Heart right ventricle (tissue), 16 donors: Measurements from ENCODE around the gene MBTPS1. TPM values are rescaled to one million over a fixed set of nuclear protein-coding genes. Genes with fewer than 3 reads are reported as not detected.
A peak's percentile ranks its signal among the peaks of the same experiment; 100 is the strongest.

Source experiments
- ATAC-seq, 8 donors: fragments of 200-7000 bp; cut with Tn5 transposase; one replicate each; pipeline ENCODE4 v1.9.1; 2020; ENCODE audit warnings: mild to moderate bottlenecking in 8 of 8, moderate library complexity in 8 of 8, moderate number of reproducible peaks in 1 of 8
- DNase-seq, 2 donors: peaks; one replicate each; pipeline ENCODE4 v3.0.0-alpha.2; 2020
- H3K27ac ChIP-seq, 10 donors: fragments of 200-600 bp; sonication (generic) in 2 of 10; one replicate each; pipeline versions ENCODE4 v1.5.0 to v1.8.0; 2020 to 2022; ENCODE audit warnings: mild to moderate bottlenecking in 3 of 10
- H3K27me3 ChIP-seq, 7 donors: fragments of 200-600 bp; one replicate each; pipeline ENCODE4 v1.8.0; 2021 to 2022; ENCODE audit warnings: mild to moderate bottlenecking in 2 of 7
- H3K36me3 ChIP-seq, 9 donors: fragments of 200-600 bp; sonication (generic) in 1 of 9; one replicate each; pipeline versions ENCODE4 v1.5.0 to v1.8.0; 2020 to 2022; ENCODE audit warnings: mild to moderate bottlenecking in 2 of 9
- H3K4me1 ChIP-seq, 9 donors: fragments of 200-600 bp; sonication (generic) in 1 of 9; one replicate each; pipeline versions ENCODE4 v1.5.0 to v1.8.0; 2020 to 2022; ENCODE audit warnings: mild to moderate bottlenecking in 4 of 9
- H3K4me3 ChIP-seq, 10 donors: fragments of 200-600 bp; sonication (generic) in 2 of 10; one replicate each; pipeline versions ENCODE4 v1.5.0 to v1.8.0; 2020 to 2022; ENCODE audit warnings: mild to moderate bottlenecking in 7 of 10, moderate library complexity in 2 of 10
- H3K9me3 ChIP-seq, 11 donors: fragments of 200-600 bp in 10 of 11; sonication (generic) in 2 of 11; one replicate each; pipeline versions ENCODE4 v1.5.0 to v1.8.0; 2013 to 2022; ENCODE audit warnings: mild to moderate bottlenecking in 2 of 11, control low read depth in 1 of 11, moderate library complexity in 1 of 11
- CTCF ChIP-seq, 9 donors: fragments of 200-600 bp; sonication (generic) in 2 of 9; IDR thresholded peaks; one replicate each; pipeline versions ENCODE4 v1.5.0 to v1.8.0; 2021 to 2022; ENCODE audit warnings: antibody characterized with exemption in 9 of 9, mild to moderate bottlenecking in 5 of 9, moderate library complexity in 1 of 9
- WGBS, 2 donors: extraction: QIAGEN DNeasy Blood & Tissue Kit; methylation state at CpG; one replicate each; pipeline ENCODE4 v1.1.7; 2013; ENCODE audit warnings: inconsistent platforms in 1 of 2; 5-methylcytosine and 5-hydroxymethylcytosine counted together
- intact Hi-C, 10 donors: fragments of 100-400 bp; cut with DNase I; formaldehyde crosslinking; loops; one replicate each; pipeline versions ENCODE4 v1.11.1 to v1.14.2; 2022
- polyA plus RNA-seq, 2 donors: library from polyadenylated mRNA; stranded (reverse); fragments of 200-250 nt; gene quantifications; one replicate each; pipeline ENCODE4 v1.2.3, GENCODE V29; 2013
- total RNA-seq, 10 donors: library from RNA; stranded (reverse); fragmentation: NEBNext Ultra II Directional in 3 of 10; extraction: Animal tissue kit (Norgen Biotek cat#: 25700) in 3 of 10; gene quantifications; one replicate each; pipeline versions ENCODE4 v1.2.1 to v1.2.4, GENCODE V29; 2021 to 2023
- donor health status: Arrhythmogenic right ventricular cardiomyopathy.
- donor health status: ischemic (EF 13 %, LVEDD 7.1; RV severe dilation, severe dysfunction).
- donor health status: healthy with polysubstance abuse.
- donor health status: DM: no; HTN: yes; CAD: no.
- donor health status: DM: no; HTN: no; CAD: no.
- donor health status: ischemic (EF 25% LVEDD 6.9; RV normal size, moderate dysfunction).
- donor health status: ischemic (EF 25% LVEDD 5.7; RV mildly dilated, moderate dysfunction).
- donor health status: healthy.
- donor health status: DM: yes; HTN: yes; CAD: no.
- donor health status: Ischemic cardiomyopathy.
- donor health status: ischemic (EF 35%, LVEDD 5.7; RV mildly dilated, moderate dysfunction).
- donor health status: nonischemic (EF 11% LVEDD 7.7; RV severe dilation, severe dysfunction).
- donor health status: DM: yes; HTN: yes; CAD: no.
- donor health status: PGD.
- donor health status: ischemic (EF 29% LVEDD 5.4; RV normal size, mild dysfunction).
- donor health status: nonischemic (EF 23%, LVEDD 6.1; RV moderate dilation, normal function).

Gene MBTPS1
- total and polyA plus RNA-seq, 12 donors, result 41.4 to 122 (median 66.0) TPM

- TF ChIP-seq CTCF (IDR thresholded peaks at IDR 0.05), result no peak
- intact Hi-C loops, result no loop called here
- Histone ChIP-seq H3K27ac (peak overlapping the region in 1 of 10 donors; percentile 66), H3K4me3 (no peak overlapping the region), H3K4me1 (peaks cover 3 to 46% (median 41%) of the 10 kb centered on the region in 9 donors), H3K27me3 (no peaks in the 10 kb centered on the region), H3K36me3 (peaks cover 0 to 86% (median 34%) of the 10 kb centered on the region in 9 donors), H3K9me3 (no peaks in the 10 kb centered on the region)
- 97 to 98% methylated on average over 16 of the region's 16 CpGs for WGBS, 2 donors
- DNase-seq (no peak), ATAC-seq (no peak)
These were observed 62.5 kb downstream of the MBTPS1 start for GRCh38 chr16:84054271-84054670.

- Histone ChIP-seq H3K4me3 (no peak overlapping the region), H3K27ac (no peak overlapping the region), H3K9me3 (no peaks in the 10 kb centered on the region), H3K36me3 (peaks cover 0 to 85% (median 35%) of the 10 kb centered on the region in 9 donors), H3K4me1 (peaks cover 3 to 37% (median 32%) of the 10 kb centered on the region in 9 donors), H3K27me3 (no peaks in the 10 kb centered on the region)
- DNase-seq (no peak), ATAC-seq (no peak)
- WGBS, 2 donors, result 95 to 97% methylated on average over 13 of the region's 13 CpGs
- no peak for TF ChIP-seq CTCF (IDR thresholded peaks at IDR 0.05)
- intact Hi-C loops, result no loop called here
These were observed 63.5 kb downstream of the MBTPS1 start for GRCh38 chr16:84053237-84053636.

GRCh38 chr16:84052071-84052622, 64.6 kb downstream of the MBTPS1 start:
- ATAC-seq (peak in 5 of 8 donors; percentile 12 to 47 (median 22)), DNase-seq (no peak)
- no peak for TF ChIP-seq CTCF (IDR thresholded peaks at IDR 0.05)
- WGBS, 2 donors, result 73 to 75% methylated on average over 27 of the region's 27 CpGs
- no peaks in the 10 kb centered on the region for H3K9me3 ChIP-seq
- peaks cover 0 to 81% (median 30%) of the 10 kb centered on the region in 9 donors for H3K36me3 ChIP-seq
- H3K4me1 ChIP-seq, result peaks cover 3 to 26% (median 22%) of the 10 kb centered on the region in 9 donors
- no peak overlapping the region for H3K4me3 ChIP-seq
- H3K27ac ChIP-seq, result no peak overlapping the region
- no peaks in the 10 kb centered on the region for H3K27me3 ChIP-seq
- intact Hi-C loops, result no loop called here

GRCh38 chr16:84050316-84050715, 66.4 kb downstream of the MBTPS1 start:
- Histone ChIP-seq H3K9me3 (no peaks in the 10 kb centered on the region), H3K4me3 (no peak overlapping the region), H3K27me3 (peaks cover 0 to 1% (median 0%) of the 10 kb centered on the region in 7 donors), H3K4me1 (peaks cover 0 to 10% (median 6%) of the 10 kb centered on the region in 9 donors), H3K27ac (no peak overlapping the region), H3K36me3 (peaks cover 0 to 62% (median 29%) of the 10 kb centered on the region in 9 donors)
- ATAC-seq (no peak), DNase-seq (no peak)
- TF ChIP-seq CTCF (IDR thresholded peaks at IDR 0.05), result no peak
- 87 to 90% methylated on average over 9 of the region's 9 CpGs for WGBS, 2 donors
- intact Hi-C loops, result no loop called here
